BJ (cell line): ENCODE data around the gene KIF26B. TPM values are rescaled to one million over a fixed set of nuclear protein-coding genes. Genes with fewer than 3 reads are reported as not detected.

Source experiments
- CTCF ChIA-PET: fragments of 350-600 bp; formaldehyde crosslinking; extraction: SDS; loops from one replicate; lab custom pipeline; 2021; ENCODE audit warnings: antibody characterized with exemption, inconsistent platforms; lab: Yijun Ruan, JAX
- POLR2A ChIA-PET: fragments of 300-600 bp; sonication (Branson Sonifier 250); formaldehyde crosslinking; extraction: SDS; loops from one replicate; lab custom pipeline; 2021; ENCODE audit warnings: antibody characterized with exemption; lab: Charles Lee
- DNase-seq: peaks from one replicate; pipeline ENCODE4 v3.0.0-alpha.2; 2011; ENCODE audit warnings: low read depth
- H3K27me3 ChIP-seq: 2 replicates; pipeline ENCODE4 v1.6.0; 2011; ENCODE audit warnings: low read length; ENCODE audit not compliant: control insufficient read depth, insufficient read depth
- H3K36me3 ChIP-seq: 2 replicates; pipeline ENCODE4 v1.5.1; 2011; ENCODE audit warnings: low read length; ENCODE audit not compliant: control insufficient read depth, insufficient read depth
- H3K4me3 ChIP-seq: 2 replicates; pipeline ENCODE4 v1.5.1; 2011; ENCODE audit warnings: low read depth, mild to moderate bottlenecking, control low read depth, low read length
- CTCF ChIP-seq: IDR thresholded peaks from 2 replicates; pipeline ENCODE4 v1.5.1; 2011; ENCODE audit warnings: low read depth, mild to moderate bottlenecking, control low read depth, inconsistent platforms, low read length, moderate library complexity; ENCODE audit not compliant: insufficient read depth
- polyA plus RNA-seq: library from polyadenylated mRNA; depleted of rRNA; stranded (reverse); fragments of >200 nt; gene quantifications from 2 replicates; pipeline ENCODE4 v1.2.3, GENCODE V29; 2011

Gene KIF26B
- polyA plus RNA-seq, 1 experiment, result 2.8 TPM

DNA sequence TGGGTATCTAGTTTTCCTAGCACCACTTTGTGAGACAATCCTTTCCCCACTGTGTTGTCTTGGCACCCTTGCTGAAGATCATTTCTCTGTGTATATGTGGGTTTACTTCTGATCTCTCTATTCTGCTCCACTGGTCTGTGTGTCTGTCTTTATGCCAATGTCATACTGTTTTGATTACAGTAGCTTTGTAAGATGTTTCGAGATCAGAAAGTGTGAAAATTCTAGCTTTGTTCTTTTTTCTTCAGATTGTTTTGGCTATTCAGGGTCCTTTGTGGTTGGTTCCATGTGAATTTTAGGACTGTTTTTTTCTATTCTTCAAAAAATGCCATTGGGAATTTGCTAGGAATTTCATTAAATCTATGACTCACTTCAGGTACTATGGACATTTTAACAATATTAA, 116.2 kb downstream of the KIF26B start:
- no peak for DNase-seq
- TF ChIP-seq CTCF, result no peak
- Histone ChIP-seq H3K36me3 (no peaks in the 10 kb centered on the region), H3K27me3 (peaks cover 2% of the 10 kb centered on the region; the same call in 1 of the 2 replicates), H3K4me3 (no peak overlapping the region)
- ChIA-PET POLR2A (no interaction called here), CTCF (no interaction called here)

GRCh38 chr1:245272676-245273075, 117.9 kb downstream of the KIF26B start:
- Histone ChIP-seq H3K36me3 (no peaks in the 10 kb centered on the region), H3K4me3 (no peak overlapping the region), H3K27me3 (peaks cover 2% of the 10 kb centered on the region; the same call in 1 of the 2 replicates)
- ChIA-PET POLR2A (no interaction called here), CTCF (no interaction called here)
- no peak for DNase-seq
- TF ChIP-seq CTCF, result no peak

GRCh38 chr1:245276445-245276844, 121.7 kb downstream of the KIF26B start:
- Histone ChIP-seq H3K4me3 (no peak overlapping the region), H3K36me3 (no peaks in the 10 kb centered on the region), H3K27me3 (no peaks in the 10 kb centered on the region)
- ChIA-PET CTCF (interaction anchor here (0.7 kb wide), 1 partner anchor 96 kb away, joined by 3 read pairs; no protein-coding TSS in a partner anchor), POLR2A (no interaction called here)
- DNase-seq, result no peak
- TF ChIP-seq CTCF, result no peak

DNA sequence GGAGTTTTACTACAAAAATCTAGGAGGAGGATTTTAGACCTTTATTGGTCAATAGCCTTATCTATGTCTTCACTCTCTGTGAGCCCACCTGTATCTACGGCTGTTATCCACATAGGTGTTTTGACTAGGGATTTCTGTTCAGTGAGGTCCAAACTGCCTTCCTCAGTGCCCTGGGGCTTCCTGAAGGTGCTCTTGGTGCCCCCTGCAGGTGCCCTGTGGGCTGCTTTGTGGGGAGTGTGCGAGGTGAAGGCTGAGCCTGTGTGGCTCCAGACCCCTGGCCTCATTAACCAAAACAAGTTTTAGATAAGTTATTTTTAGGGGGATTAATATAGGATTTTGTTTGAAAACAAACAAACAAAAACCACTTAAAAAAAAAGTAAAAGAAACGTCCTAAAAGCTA, 122.5 kb downstream of the KIF26B start:
- POLR2A ChIA-PET, result no interaction called here
- CTCF ChIA-PET, result no interaction called here
- Histone ChIP-seq H3K4me3 (no peak overlapping the region), H3K27me3 (no peaks in the 10 kb centered on the region), H3K36me3 (no peaks in the 10 kb centered on the region)
- no peak for DNase-seq
- no peak for TF ChIP-seq CTCF

GRCh38 chr1:245278846-245279245, 124.1 kb downstream of the KIF26B start:
- H3K36me3 ChIP-seq, result no peaks in the 10 kb centered on the region
- ChIA-PET POLR2A (no interaction called here), CTCF (interaction anchor here (0.6 to 1.3 kb wide), 2 partner anchors 13 to 14 kb away, joined by 3 to 7 read pairs; no protein-coding TSS in a partner anchor)
- no peak overlapping the region for H3K4me3 ChIP-seq
- H3K27me3 ChIP-seq, result no peaks in the 10 kb centered on the region
- DNase-seq, result no peak
- TF ChIP-seq CTCF, result no peak
